MG63 (cell line): ENCODE data around the gene WDR5. TPM values are rescaled to one million over a fixed set of nuclear protein-coding genes. Genes with fewer than 3 reads are reported as not detected.

ENCODE experiments used
- DNase-seq: peaks from one replicate; pipeline ENCODE4 v3.0.0-alpha.2; 2020
- H3K27me3 ChIP-seq: fragments of 250-450 bp; sonication (Bioruptor Pico); 2 replicates; pipeline ENCODE4 v1.5.1; 2020; ENCODE audit warnings: mild to moderate bottlenecking, moderate library complexity
- H3K36me3 ChIP-seq: fragments of 250-450 bp; sonication (Bioruptor Pico); 2 replicates; pipeline ENCODE4 v1.5.1; 2020; ENCODE audit warnings: mild to moderate bottlenecking, moderate library complexity
- H3K4me3 ChIP-seq: fragments of 250-450 bp; sonication (Bioruptor Pico); 2 replicates; pipeline ENCODE4 v1.5.1; 2020; ENCODE audit warnings: mild to moderate bottlenecking, moderate library complexity
- H3K9me3 ChIP-seq: fragments of 250-450 bp; sonication (Bioruptor Pico); 2 replicates; pipeline ENCODE4 v1.5.1; 2020; ENCODE audit warnings: mild to moderate bottlenecking, moderate library complexity
- total RNA-seq: library from RNA; depleted of rRNA; stranded (reverse); fragments of >200 nt; shearing (Covaris generic); gene quantifications from 2 replicates; pipeline ENCODE4 v1.2.3, GENCODE V29; 2014; ENCODE audit warnings: low replicate concordance; rRNA removed

The WDR5 gene
- total RNA-seq, 1 experiment from 2014 or later, result 31.6 TPM

- Histone ChIP-seq H3K27me3 (no peaks in the 10 kb centered on the region), H3K4me3 (no peak overlapping the region), H3K9me3 (no peaks in the 10 kb centered on the region), H3K36me3 (no peaks in the 10 kb centered on the region)
- peak; percentile 50 for DNase-seq
Observed at GRCh38 chr9:134205672-134206310, 69.9 kb downstream of the WDR5 start.

GRCh38 chr9:134206311-134207300 lies 70.7 kb downstream of the WDR5 start:
- Histone ChIP-seq H3K4me3 (no peak overlapping the region), H3K27me3 (no peaks in the 10 kb centered on the region), H3K36me3 (no peaks in the 10 kb centered on the region), H3K9me3 (no peaks in the 10 kb centered on the region)
- no peak for DNase-seq

GRCh38 chr9:134208310-134208841 lies 72.5 kb downstream of the WDR5 start:
- H3K4me3 ChIP-seq, result no peak overlapping the region
- no peaks in the 10 kb centered on the region for H3K36me3 ChIP-seq
- 0 out of 2 replicates have a peak, but pooled peaks cover 3% of the 10 kb centered on the region for H3K9me3 ChIP-seq
- no peaks in the 10 kb centered on the region for H3K27me3 ChIP-seq
- no peak for DNase-seq

GRCh38 chr9:134208981-134209725 lies 73.3 kb downstream of the WDR5 start:
- Histone ChIP-seq H3K4me3 (no peak overlapping the region), H3K36me3 (no peaks in the 10 kb centered on the region), H3K27me3 (no peaks in the 10 kb centered on the region), H3K9me3 (0 out of 2 replicates have a peak, but pooled peaks cover 3% of the 10 kb centered on the region)
- DNase-seq, result no peak

Other genes with a start within 250 kb of the WDR5 start
- 17.3 and 22.8 TPM in 2 replicates for gene VAV2, start 143.8 kb upstream of the WDR5 start, total RNA-seq
- 7.8 and 18.6 TPM in 2 replicates for gene BRD3OS, start 110.6 kb upstream of the WDR5 start, total RNA-seq
- gene BRD3, start 68.1 kb upstream of the WDR5 start, total RNA-seq, result 3.1 and 5.0 TPM in 2 replicates
- gene RNU6ATAC, start 28.5 kb downstream of the WDR5 start, total RNA-seq, result not detected in 2 replicates
- gene RXRA, start 190.4 kb downstream of the WDR5 start, total RNA-seq, result 18.2 and 40.5 TPM in 2 replicates